Body of pancreas (tissue), 4 donors: ENCODE data around the gene HS6ST3.

Source experiments
- CTCF ChIP-seq, 7 experiments: fragments of 450-650 bp in 4 of 7; fragments of 200-600 bp in 3 of 7; sonication (generic) in 3 of 7; IDR thresholded peaks; one replicate each; pipeline ENCODE4 v1.5.1; 2016 to 2019; ENCODE audit warnings: antibody characterized with exemption in 7 of 7
- POLR2A ChIP-seq, 3 donors: fragments of 450-650 bp; IDR thresholded peaks; one replicate each; pipeline ENCODE4 v1.6.1; 2016; ENCODE audit warnings: antibody characterized with exemption in 3 of 3, mild to moderate bottlenecking in 2 of 3

- no peak for TF ChIP-seq CTCF (IDR thresholded peaks at IDR 0.05)
- no peak for TF ChIP-seq POLR2A (IDR thresholded peaks at IDR 0.05)
Observed at GRCh38 chr13:96581741-96582140, 491.8 kb downstream of the HS6ST3 start.
